HepG2 (cell line): Measurements from ENCODE around the gene PLEKHG4. TPM values are rescaled to one million over a fixed set of nuclear protein-coding genes. Genes with fewer than 3 reads are reported as not detected.

Source experiments
- ATAC-seq: fragments of 200-7000 bp; cut with Tn5 transposase; 3 replicates; pipeline ENCODE4 v1.9.1; 2020; ENCODE audit warnings: mild to moderate bottlenecking, moderate library complexity
- BruUV-seq: library from RNA; stranded (reverse); fragments of 400-500 nt; replicated peaks from 2 replicates; lab custom pipeline; 2021; lab: Mats Ljungman, UMichigan
- CTCF ChIA-PET: fragments of 300-600 bp; formaldehyde crosslinking; extraction: SDS; loops from one replicate; lab custom pipeline; 2021; ENCODE audit warnings: low total read pairs, inconsistent platforms, low intra/inter-chr PET ratio; lab: Yijun Ruan, JAX
- POLR2A ChIA-PET: fragments of 350-600 bp; sonication (Branson Sonifier 250); formaldehyde crosslinking; loops from one replicate; lab custom pipeline; 2020; ENCODE audit warnings: antibody characterized with exemption, inconsistent platforms; lab: Yijun Ruan, JAX
- DNase-seq: peaks from one replicate; pipeline ENCODE4 v3.0.0-alpha.2; 2015; ENCODE audit warnings: low spot score
- FAIRE-seq: peaks from 3 replicates; lab custom pipeline; 2011; peaks lifted over from hg19 to GRCh38; lab: Jason Lieb, UNC
- H2AFZ ChIP-seq: one replicate; pipeline ENCODE4 v1.6.1; 2011; ENCODE audit warnings: low read length, inconsistent platforms
- H3K27ac ChIP-seq: fragments of 300-600 bp; 3 replicates; pipeline ENCODE4 v1.8.0; 2011; ENCODE audit warnings: mixed run types, mild to moderate bottlenecking, mixed read lengths, low read length, inconsistent platforms; ENCODE audit not compliant: insufficient read depth; ENCODE audit errors: extremely low read length
- H3K27me3 ChIP-seq, 2 experiments: fragments of 200-600 bp in 1 of 2; 2 replicates in 1 of 2; 3 replicates in 1 of 2; pipeline versions ENCODE4 v1.6.0 to v1.8.0; 2011; ENCODE audit warnings: low read length in 2 of 2, mild to moderate bottlenecking in 2 of 2, moderate library complexity in 2 of 2, inconsistent platforms in 1 of 2; ENCODE audit not compliant: insufficient read depth in 2 of 2, control insufficient read depth in 1 of 2
- H3K36me3 ChIP-seq, 2 experiments: fragments of 200-600 bp in 1 of 2; replicated peaks in 1 of 2; 2 replicates in 1 of 2; 3 replicates in 1 of 2; pipeline versions ENCODE4 v1.5.1 to v1.8.0; 2011; ENCODE audit warnings: low read length in 2 of 2, inconsistent platforms in 1 of 2; ENCODE audit not compliant: insufficient read depth in 2 of 2, control insufficient read depth in 1 of 2
- H3K4me1 ChIP-seq: 2 replicates; pipeline ENCODE4 v1.5.1; 2012; ENCODE audit warnings: low read length, inconsistent platforms; ENCODE audit not compliant: insufficient read depth
- H3K4me2 ChIP-seq: 2 replicates; pipeline ENCODE4 v1.6.0; 2011; ENCODE audit warnings: low read depth, low read length, inconsistent platforms
- H3K4me3 ChIP-seq, 3 experiments: fragments of 200-600 bp in 1 of 3; sonication (generic), shearing (Covaris generic) in 1 of 3; replicated peaks in 1 of 3; 2 replicates each; pipeline ENCODE4 v1.5.1; 2011 to 2016; ENCODE audit warnings: low read length in 3 of 3, inconsistent platforms in 2 of 3, low read depth in 2 of 3, mild to moderate bottlenecking in 2 of 3, control low read depth in 1 of 3, mixed read lengths in 1 of 3; ENCODE audit not compliant: insufficient read depth in 1 of 3
- H3K79me2 ChIP-seq: one replicate; pipeline ENCODE4 v1.6.1; 2011; ENCODE audit warnings: low read length, inconsistent platforms; ENCODE audit not compliant: insufficient read depth
- H3K9ac ChIP-seq: 2 replicates; pipeline ENCODE4 v1.6.0; 2011; ENCODE audit warnings: mild to moderate bottlenecking, low read depth, low read length, inconsistent platforms; ENCODE audit not compliant: insufficient read depth
- H3K9me3 ChIP-seq: 2 replicates; pipeline ENCODE4 v1.5.1; 2012; ENCODE audit warnings: mild to moderate bottlenecking, low read length
- H4K20me1 ChIP-seq: 2 replicates; pipeline ENCODE4 v1.6.0; 2011; ENCODE audit warnings: inconsistent platforms, mild to moderate bottlenecking, low read length, moderate library complexity; ENCODE audit not compliant: insufficient read depth
- AFF4 ChIP-seq: sonication (generic); formaldehyde crosslinking; IDR thresholded peaks from 2 replicates; pipeline ENCODE4 v1.4.0; 2020; ENCODE audit warnings: missing genetic modification reagents
- CHD4 ChIP-seq: fragments of 200-600 bp; sonication (generic); IDR thresholded peaks from 2 replicates; pipeline ENCODE4 v1.7.0; 2017; ENCODE audit warnings: mild to moderate bottlenecking, low read length, borderline replicate concordance
- DMAP1 ChIP-seq: IDR thresholded peaks from 2 replicates; pipeline ENCODE4 v1.6.1; 2016
- FOXK2 ChIP-seq: fragments of 450-650 bp; IDR thresholded peaks from 2 replicates; pipeline ENCODE4 v1.6.1; 2016
- GATA4 ChIP-seq: sonication (generic); IDR thresholded peaks from 2 replicates; pipeline ENCODE4 v1.6.1; 2016; ENCODE audit warnings: antibody characterized with exemption, low read depth, borderline replicate concordance
- GZF1 ChIP-seq: sonication (generic); formaldehyde crosslinking; IDR thresholded peaks from 2 replicates; pipeline ENCODE4 v1.5.1; 2020; ENCODE audit warnings: mild to moderate bottlenecking, missing genetic modification reagents
- HOXA5 ChIP-seq: sonication (generic); formaldehyde crosslinking; IDR thresholded peaks from 2 replicates; pipeline ENCODE4 v1.4.0; 2020; ENCODE audit warnings: missing genetic modification reagents
- MED8 ChIP-seq: sonication (generic); formaldehyde crosslinking; IDR thresholded peaks from 2 replicates; pipeline ENCODE4 v1.8.1; 2023; ENCODE audit warnings: mild to moderate bottlenecking, missing genetic modification reagents; ENCODE audit not compliant: insufficient replicate concordance
- PTBP1 ChIP-seq: fragments of 200-400 bp; formaldehyde crosslinking; IDR thresholded peaks from 2 replicates; pipeline ENCODE4 v1.6.1; 2018; ENCODE audit warnings: low read length, low read depth; ENCODE audit not compliant: poor library complexity, severe bottlenecking
- SP140L ChIP-seq: sonication (generic); formaldehyde crosslinking; IDR thresholded peaks from 2 replicates; pipeline ENCODE4 v1.4.0; 2020; ENCODE audit warnings: missing genetic modification reagents, borderline replicate concordance
- TARDBP ChIP-seq: sonication (generic); formaldehyde crosslinking; IDR thresholded peaks from 2 replicates; pipeline ENCODE4 v1.8.0; 2022; ENCODE audit warnings: mild to moderate bottlenecking, missing genetic modification reagents
- YEATS4 ChIP-seq: sonication (generic); formaldehyde crosslinking; IDR thresholded peaks from 2 replicates; pipeline ENCODE4 v1.4.0; 2020; ENCODE audit warnings: missing genetic modification reagents, borderline replicate concordance
- ZMAT3 ChIP-seq: sonication (generic); formaldehyde crosslinking; conservative IDR thresholded peaks from 2 replicates; pipeline ENCODE4 v1.7.0; 2021; ENCODE audit warnings: missing genetic modification reagents
- ZNF136 ChIP-seq: sonication (generic); formaldehyde crosslinking; IDR thresholded peaks from 2 replicates; pipeline ENCODE4 v1.8.1; 2022; ENCODE audit warnings: low read depth, mild to moderate bottlenecking, moderate library complexity, missing genetic modification reagents
- ZNF207 ChIP-seq: fragments of 450-650 bp; IDR thresholded peaks from 2 replicates; pipeline ENCODE4 v1.6.1; 2016; ENCODE audit warnings: antibody characterized with exemption, borderline replicate concordance
- ZNF274 ChIP-seq: sonication (generic); formaldehyde crosslinking; IDR thresholded peaks from 2 replicates; pipeline ENCODE4 v1.5.1; 2020; ENCODE audit warnings: mild to moderate bottlenecking, missing genetic modification reagents
- ZNF329 ChIP-seq: sonication (generic); formaldehyde crosslinking; IDR thresholded peaks from 2 replicates; pipeline ENCODE4 v1.9.0; 2021; ENCODE audit warnings: low read depth, mild to moderate bottlenecking, missing genetic modification reagents
- ZNF432 ChIP-seq: sonication (generic); formaldehyde crosslinking; IDR thresholded peaks from 2 replicates; pipeline ENCODE4 v1.5.0; 2020; ENCODE audit warnings: missing genetic modification reagents, mild to moderate bottlenecking, borderline replicate concordance
- ZNF562 ChIP-seq: sonication (generic); formaldehyde crosslinking; IDR thresholded peaks from 2 replicates; pipeline ENCODE4 v1.8.0; 2022; ENCODE audit warnings: missing genetic modification reagents, borderline replicate concordance
- WGBS: methylation state at CpG from one replicate; pipeline ENCODE4 v1.1.6; 2017; ENCODE audit warnings: low lambda C conversion rate; 5-methylcytosine and 5-hydroxymethylcytosine counted together
- in situ Hi-C: cut with HindIII; loops from 2 replicates; pipeline ENCODE4 v1.10.0; 2017; ENCODE audit warnings: low pct_unique_long_range_greater_than_20kb; ENCODE audit not compliant: extremely low pct_ligation_motif_present
- intact Hi-C: fragments of 100-400 bp; cut with micrococcal nuclease; formaldehyde crosslinking; loops from one replicate; pipeline ENCODE4 v1.10.0; 2022; ENCODE audit not compliant: unreplicated experiment
- polyA plus RNA-seq, 8 experiments: library from polyadenylated mRNA; depleted of rRNA in 3 of 8; stranded (reverse) in 7 of 8; unstranded in 1 of 8; fragments of >200 nt; fragmentation: Illumina TruSeq in 4 of 8; extraction: Trizol in 4 of 8; gene quantifications; 2 replicates each; pipeline versions ENCODE4 v1.2.1 to v1.2.3, GENCODE V29; 2011 to 2016; ENCODE audit warnings: low read depth in 4 of 8, missing spikeins in 1 of 8, mixed read lengths in 1 of 8; ENCODE audit not compliant: insufficient read depth in 1 of 8
- total RNA-seq, 5 experiments: library from RNA; depleted of rRNA; stranded (reverse); fragments of >200 nt; fragmentation: Illumina TruSeq; extraction: Trizol; gene quantifications; 2 replicates each; pipeline ENCODE4 v1.2.3, GENCODE V29; 2016; ENCODE audit warnings: low read depth in 1 of 5

PLEKHG4 gene
- total and polyA plus RNA-seq, 2 of the 13 experiments (the other 11 are each of a cell fraction or from before 2014, with no cell fraction given), result 7.1 to 13.6 TPM

GRCh38 chr16:67238278-67238575, 41.1 kb upstream of the PLEKHG4 start (continued):
- no peak for TF ChIP-seq AFF4 (CRISPR knock-in tag)

- H4K20me1 ChIP-seq, result no peaks in the 10 kb centered on the region
- TF ChIP-seq ZNF562 (CRISPR knock-in tag) (no peak), MED8 (CRISPR knock-in tag) (no peak), CHD4 (no peak), ZNF274 (CRISPR knock-in tag) (no peak), HOXA5 (CRISPR knock-in tag) (no peak), ZNF329 (CRISPR knock-in tag) (no peak), SP140L (CRISPR knock-in tag) (no peak), TARDBP (no peak), GZF1 (CRISPR knock-in tag) (no peak), YEATS4 (CRISPR knock-in tag) (no peak), ZNF136 (CRISPR knock-in tag) (no peak), PTBP1 (no peak), FOXK2 (no peak), ZNF432 (CRISPR knock-in tag) (no peak), ZNF207 (no peak), ZMAT3 (CRISPR knock-in tag) (no peak), GATA4 (no peak), DMAP1 (CRISPR knock-in tag) (no peak)
- ChIA-PET CTCF (no interaction called here), POLR2A (interaction anchor here (1.4 kb wide), 1 partner anchor 12 kb away, joined by 3 read pairs; the partner anchor contains the start of gene TMEM208)
- H3K79me2 ChIP-seq, result no peaks in the 10 kb centered on the region
- ATAC-seq (no peak), FAIRE-seq (no peak), DNase-seq (no peak)
- no peak overlapping the region for H3K27ac ChIP-seq
- no peak overlapping the region for H3K9ac ChIP-seq
- peaks cover 21% of the 10 kb centered on the region for H3K4me1 ChIP-seq
- H3K4me3 ChIP-seq, result no peak overlapping the region
- no peaks in the 10 kb centered on the region for H3K9me3 ChIP-seq
- H2AFZ ChIP-seq, result no peak overlapping the region
- no TSS peak for BruUV-seq
- WGBS, result 93% methylated on average over 8 of the region's 9 CpGs
- H3K4me2 ChIP-seq, result no peak overlapping the region
- in situ Hi-C loops, result no loop called here
- intact Hi-C loops, result no loop called here
- H3K27me3 ChIP-seq, result no peaks in the 10 kb centered on the region
- H3K36me3 ChIP-seq, result peaks cover 27 to 45% of the 10 kb centered on the region in 2 experiments
Measured at GRCh38 chr16:67238806-67239470, 40.4 kb upstream of the PLEKHG4 start.
